Astrocyte (in vitro differentiated cells and primary cell): ENCODE measurements around the gene LYST.

ENCODE experiments used
- CTCF ChIP-seq: IDR thresholded peaks from 2 replicates; pipeline ENCODE4 v1.5.1; 2011; ENCODE audit warnings: low read depth, mild to moderate bottlenecking, inconsistent platforms, low read length, moderate library complexity; ENCODE audit not compliant: insufficient read depth
- EZH2 ChIP-seq: IDR thresholded peaks from 2 replicates; pipeline ENCODE4 v1.6.1; 2012; ENCODE audit warnings: mild to moderate bottlenecking, low read length, inconsistent platforms; ENCODE audit not compliant: insufficient read depth

GRCh38 chr1:235614442-235614954 is 252.2 kb downstream of the LYST start:
- no peak for TF ChIP-seq CTCF
- TF ChIP-seq EZH2: no peak
